Measurements from ENCODE around the gene MLPH.

- TF ChIP-seq FOXM1 (IDR thresholded peaks at IDR 0.05; ENCODE audit: borderline replicate concordance, low read depth) (no peak), CREB1 (IDR thresholded peaks at IDR 0.05; ENCODE audit: low read depth) (no peak), TAF1 (IDR thresholded peaks at IDR 0.05; ENCODE audit: low read depth) (no peak), ZBTB7A (IDR thresholded peaks at IDR 0.05; ENCODE audit: low read depth) (no peak), EP300 (IDR thresholded peaks at IDR 0.05; ENCODE audit: borderline replicate concordance) (no peak), TEAD4 (IDR thresholded peaks at IDR 0.05) (no peak), YY1 (IDR thresholded peaks at IDR 0.05; ENCODE audit: low read depth) (no peak), CEBPB (IDR thresholded peaks at IDR 0.05) (no peak)
- TF ChIP-seq, protein P1, sequence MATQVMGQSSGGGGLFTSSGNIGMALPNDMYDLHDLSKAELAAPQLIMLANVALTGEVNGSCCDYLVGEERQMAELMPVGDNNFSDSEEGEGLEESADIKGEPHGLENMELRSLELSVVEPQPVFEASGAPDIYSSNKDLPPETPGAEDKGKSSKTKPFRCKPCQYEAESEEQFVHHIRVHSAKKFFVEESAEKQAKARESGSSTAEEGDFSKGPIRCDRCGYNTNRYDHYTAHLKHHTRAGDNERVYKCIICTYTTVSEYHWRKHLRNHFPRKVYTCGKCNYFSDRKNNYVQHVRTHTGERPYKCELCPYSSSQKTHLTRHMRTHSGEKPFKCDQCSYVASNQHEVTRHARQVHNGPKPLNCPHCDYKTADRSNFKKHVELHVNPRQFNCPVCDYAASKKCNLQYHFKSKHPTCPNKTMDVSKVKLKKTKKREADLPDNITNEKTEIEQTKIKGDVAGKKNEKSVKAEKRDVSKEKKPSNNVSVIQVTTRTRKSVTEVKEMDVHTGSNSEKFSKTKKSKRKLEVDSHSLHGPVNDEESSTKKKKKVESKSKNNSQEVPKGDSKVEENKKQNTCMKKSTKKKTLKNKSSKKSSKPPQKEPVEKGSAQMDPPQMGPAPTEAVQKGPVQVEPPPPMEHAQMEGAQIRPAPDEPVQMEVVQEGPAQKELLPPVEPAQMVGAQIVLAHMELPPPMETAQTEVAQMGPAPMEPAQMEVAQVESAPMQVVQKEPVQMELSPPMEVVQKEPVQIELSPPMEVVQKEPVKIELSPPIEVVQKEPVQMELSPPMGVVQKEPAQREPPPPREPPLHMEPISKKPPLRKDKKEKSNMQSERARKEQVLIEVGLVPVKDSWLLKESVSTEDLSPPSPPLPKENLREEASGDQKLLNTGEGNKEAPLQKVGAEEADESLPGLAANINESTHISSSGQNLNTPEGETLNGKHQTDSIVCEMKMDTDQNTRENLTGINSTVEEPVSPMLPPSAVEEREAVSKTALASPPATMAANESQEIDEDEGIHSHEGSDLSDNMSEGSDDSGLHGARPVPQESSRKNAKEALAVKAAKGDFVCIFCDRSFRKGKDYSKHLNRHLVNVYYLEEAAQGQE (IDR thresholded peaks at IDR 0.05; ENCODE audit: low read depth): no peak
Observed at GRCh38 chr2:237469849-237470248, 17.2 kb upstream of the MLPH start.
